Measurements from ENCODE around the gene ROR2. TPM values are rescaled to one million over a fixed set of nuclear protein-coding genes. Genes with fewer than 3 reads are reported as not detected.

ROR2 gene
- total and polyA plus RNA-seq, 2 donors (not counting 3 experiments of a cell fraction or from before 2014, with no cell fraction given): not detected

GRCh38 chr9:91840882-91841281 is 109.1 kb downstream of the ROR2 start:
- TF ChIP-seq GATA2 (IDR thresholded peaks at IDR 0.05; ENCODE audit: insufficient read depth, insufficient read length, low read depth, low read length) (no peak), EZH2 (IDR thresholded peaks at IDR 0.05; ENCODE audit: borderline replicate concordance, low read depth, low read length, severe bottlenecking) (no peak), MAX (IDR thresholded peaks at IDR 0.05; ENCODE audit: insufficient read depth, insufficient read length) (no peak), JUN (IDR thresholded peaks at IDR 0.05; ENCODE audit: borderline replicate concordance, insufficient read depth, insufficient read length, low read depth) (no peak), MYC (IDR thresholded peaks at IDR 0.05; ENCODE audit: low read depth, low read length) (no peak), POLR2A (IDR thresholded peaks at IDR 0.05; ENCODE audit: low read depth, low read length) (no peak), FOS (IDR thresholded peaks at IDR 0.05; ENCODE audit: borderline replicate concordance, insufficient read depth, low read length) (no peak), CTCF (IDR thresholded peaks at IDR 0.05; ENCODE audit: extremely low read depth in 1 of 2, insufficient read depth in 1 of 2, low read depth in 1 of 2, low read length in 2 of 2) (no peak), POLR2AphosphoS5 (IDR thresholded peaks at IDR 0.05; ENCODE audit: insufficient read depth, low read depth, low read length) (no peak)
- no peaks in the 10 kb centered on the region for H3K4me1 ChIP-seq (ENCODE audit: control insufficient read depth, extremely low read depth, insufficient read depth, low read length)
- H4K20me1 ChIP-seq (replicated peaks; ENCODE audit: control insufficient read depth, extremely low read depth, insufficient read depth, low read length): no peaks in the 10 kb centered on the region
- no peak overlapping the region for H3K4me2 ChIP-seq (ENCODE audit: insufficient read depth, low read length)
- H3K9me1 ChIP-seq (replicated peaks; ENCODE audit: control insufficient read depth, extremely low read depth, insufficient read depth, low read length): no peaks in the 10 kb centered on the region
- no TSS peak for BruUV-seq (replicated peaks)
- ChIA-PET CTCF (no interaction called here), POLR2A (no interaction called here)
- DNase-seq (ENCODE audit: low read depth, low spot score) (no peak), FAIRE-seq (no peak)
- H3K9me3 ChIP-seq (replicated peaks; ENCODE audit: control insufficient read depth, insufficient read depth, low read length): no peaks in the 10 kb centered on the region
- no peaks in the 10 kb centered on the region for H3K27me3 ChIP-seq (ENCODE audit: control insufficient read depth in 2 of 2, insufficient read depth in 2 of 2, low read length in 2 of 2)
- H3K36me3 ChIP-seq (ENCODE audit: control insufficient read depth in 2 of 2, extremely low read depth in 1 of 2, insufficient read depth in 2 of 2, low read length in 2 of 2): no peaks in the 10 kb centered on the region
- H3K4me3 ChIP-seq (replicated peaks in 1 of 3; ENCODE audit: insufficient read depth in 1 of 3, low read depth in 1 of 3, low read length in 3 of 3): no peak overlapping the region
- H2AFZ ChIP-seq (ENCODE audit: low read depth, low read length): no peak overlapping the region
- dilution Hi-C loops (cut with MboI; ENCODE audit: extremely low pct_ligation_motif_present, low sequenced_read_pairs) (no loop called here), intact Hi-C loops (cut with micrococcal nuclease) (no loop called here)
- H3K27ac ChIP-seq (ENCODE audit: insufficient read depth, low read depth, low read length): no peak overlapping the region
- no peaks in the 10 kb centered on the region for H3K79me2 ChIP-seq (ENCODE audit: control insufficient read depth, insufficient read depth, low read length)
- no peak overlapping the region for H3K9ac ChIP-seq (replicated peaks; ENCODE audit: extremely low read depth, insufficient read depth, low read length)

Measured in endothelial cell of umbilical vein (primary cell).